Left forelimb (tissue), 1 donor: ENCODE results near the gene BPTF.
"Not testable (repeated sequence)": the region's sequence is repeated elsewhere in the genome, so short reads cannot be mapped to it uniquely, and the experiment has no call there.

Experiments
- DNase-seq: peaks from one replicate; pipeline ENCODE4 v3.0.0-alpha.2; 2018; ENCODE audit warnings: low spot score

The BPTF gene

DNA sequence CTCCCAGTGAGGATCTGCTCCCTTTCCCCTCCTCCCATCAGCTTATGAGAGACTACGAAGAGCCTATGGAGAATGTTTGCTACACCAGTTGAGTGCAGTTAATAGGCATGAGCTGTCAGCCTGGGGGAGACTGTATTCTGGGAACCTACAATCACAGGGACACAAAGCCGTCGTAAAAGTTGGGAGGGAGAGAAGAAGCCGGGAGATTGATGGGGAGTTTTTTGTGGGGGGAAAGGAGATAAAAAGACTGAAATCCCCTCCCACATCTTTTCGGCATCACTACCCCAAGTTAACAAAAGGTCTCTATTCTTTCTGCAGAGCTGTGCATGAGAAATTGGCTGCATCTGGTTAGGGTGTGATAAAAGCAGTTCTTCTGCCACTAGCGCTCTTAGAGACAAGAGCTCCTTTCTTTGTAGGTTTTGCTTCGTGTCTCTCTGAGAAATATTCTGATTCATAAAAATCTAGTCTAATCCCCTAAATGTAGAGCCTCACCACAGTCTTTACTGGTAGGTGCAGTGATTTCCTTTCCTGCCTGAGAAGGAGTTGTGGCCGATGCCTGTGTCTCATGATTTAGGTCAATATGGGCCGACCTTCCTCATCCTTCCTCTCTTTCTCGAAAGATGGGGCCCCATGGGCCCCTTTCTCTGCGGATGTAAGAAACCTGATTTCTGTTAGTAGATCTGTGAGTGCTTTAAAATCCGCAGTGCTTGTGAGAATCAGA lies 77.4 kb downstream of the BPTF start:
- DNase-seq, result no peak

DNA sequence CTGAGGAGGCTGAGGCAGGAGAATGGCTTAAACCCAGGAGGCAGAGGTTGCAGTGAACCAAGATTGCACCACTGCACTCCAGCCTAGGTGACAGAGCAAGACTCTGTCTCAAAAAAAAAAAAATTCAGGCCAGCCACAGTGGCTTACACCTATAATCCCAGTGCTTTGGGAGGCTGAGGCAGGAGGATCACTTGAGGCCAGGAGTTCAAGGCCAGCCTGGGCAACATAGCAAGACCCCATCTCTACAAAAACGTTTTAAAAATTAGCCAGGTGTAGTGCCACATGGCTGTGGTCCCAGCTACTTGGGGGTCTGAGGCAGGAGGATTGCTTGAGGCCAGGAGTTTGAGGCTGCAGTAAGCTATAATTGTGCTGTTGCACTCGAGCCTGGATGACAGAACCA lies 80.0 kb downstream of the BPTF start:
- DNase-seq, result not testable (repeated sequence)

DNA sequence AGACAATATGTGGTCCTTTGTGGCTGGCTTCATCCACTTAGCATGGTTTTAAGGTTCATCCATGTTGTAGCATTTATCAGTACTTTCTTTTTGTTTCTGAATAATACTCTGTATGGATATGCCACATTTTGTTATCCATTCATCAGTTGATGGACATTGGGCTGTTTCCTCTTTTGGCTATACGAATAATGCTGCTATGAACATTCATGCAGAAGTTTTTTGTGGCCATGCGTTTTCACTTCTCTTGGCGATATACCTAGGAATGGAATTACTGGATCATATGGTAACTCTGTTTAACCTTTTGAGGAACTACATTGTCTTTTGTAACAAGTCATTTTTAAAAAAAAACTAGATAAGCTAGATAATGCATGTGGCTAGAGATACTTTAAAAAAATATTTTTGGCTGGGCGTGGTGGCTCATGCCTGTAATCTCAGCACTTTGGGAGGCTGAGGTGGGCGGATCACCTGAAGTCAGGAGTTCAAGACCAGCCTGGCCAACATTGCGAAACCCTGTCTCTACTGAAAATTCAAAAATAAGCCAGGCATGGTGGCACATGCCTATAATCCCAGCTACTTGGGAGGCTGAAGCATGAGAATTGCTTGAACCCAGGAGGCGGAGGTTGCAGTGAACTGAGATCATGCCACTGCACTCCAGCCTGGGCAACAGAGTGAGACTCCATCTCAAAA lies 85.0 kb downstream of the BPTF start:
- not testable (repeated sequence) for DNase-seq

DNA sequence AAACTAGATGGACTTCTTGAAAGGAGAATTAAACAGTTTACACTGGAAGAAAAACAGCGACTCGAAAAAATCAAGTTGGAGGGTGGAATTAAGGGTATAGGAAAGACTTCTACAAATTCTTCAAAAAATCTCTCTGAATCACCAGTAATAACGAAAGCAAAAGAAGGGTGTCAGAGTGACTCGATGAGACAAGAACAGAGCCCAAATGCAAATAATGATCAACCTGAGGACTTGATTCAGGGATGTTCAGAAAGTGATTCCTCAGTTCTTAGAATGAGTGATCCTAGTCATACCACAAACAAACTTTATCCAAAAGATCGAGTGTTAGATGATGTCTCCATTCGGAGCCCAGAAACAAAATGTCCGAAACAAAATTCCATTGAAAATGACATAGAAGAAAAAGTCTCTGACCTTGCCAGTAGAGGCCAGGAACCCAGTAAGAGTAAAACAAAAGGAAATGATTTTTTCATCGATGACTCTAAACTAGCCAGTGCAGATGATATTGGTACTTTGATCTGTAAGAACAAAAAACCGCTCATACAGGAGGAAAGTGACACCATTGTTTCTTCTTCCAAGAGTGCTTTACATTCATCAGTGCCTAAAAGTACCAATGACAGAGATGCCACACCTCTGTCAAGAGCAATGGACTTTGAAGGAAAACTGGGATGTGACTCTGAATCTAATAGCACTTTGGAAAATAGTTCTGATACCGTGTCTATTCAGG lies 85.9 kb downstream of the BPTF start:
- no peak for DNase-seq

DNA sequence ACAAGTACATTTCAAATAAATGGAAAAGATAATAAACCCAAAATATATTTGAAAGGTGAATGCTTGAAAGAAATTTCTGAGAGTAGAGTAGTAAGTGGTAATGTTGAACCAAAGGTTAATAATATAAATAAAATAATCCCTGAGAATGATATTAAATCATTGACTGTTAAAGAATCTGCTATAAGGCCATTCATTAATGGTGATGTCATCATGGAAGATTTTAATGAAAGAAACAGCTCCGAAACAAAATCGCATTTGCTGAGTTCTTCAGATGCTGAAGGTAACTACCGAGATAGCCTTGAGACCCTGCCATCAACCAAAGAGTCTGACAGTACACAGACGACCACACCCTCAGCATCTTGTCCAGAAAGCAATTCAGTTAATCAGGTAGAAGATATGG lies 86.8 kb downstream of the BPTF start:
- no peak for DNase-seq

DNA sequence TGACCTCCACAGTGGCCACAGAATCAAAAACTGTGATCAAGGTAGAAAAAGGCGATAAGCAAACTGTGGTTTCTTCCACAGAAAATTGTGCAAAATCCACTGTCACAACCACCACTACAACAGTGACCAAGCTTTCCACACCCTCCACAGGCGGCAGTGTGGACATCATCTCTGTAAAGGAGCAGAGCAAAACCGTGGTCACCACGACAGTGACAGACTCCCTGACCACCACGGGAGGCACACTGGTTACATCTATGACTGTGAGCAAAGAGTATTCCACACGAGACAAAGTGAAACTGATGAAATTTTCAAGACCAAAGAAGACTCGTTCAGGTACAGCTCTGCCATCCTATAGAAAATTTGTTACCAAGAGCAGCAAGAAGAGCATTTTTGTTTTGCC lies 87.4 kb downstream of the BPTF start:
- no peak for DNase-seq

DNA sequence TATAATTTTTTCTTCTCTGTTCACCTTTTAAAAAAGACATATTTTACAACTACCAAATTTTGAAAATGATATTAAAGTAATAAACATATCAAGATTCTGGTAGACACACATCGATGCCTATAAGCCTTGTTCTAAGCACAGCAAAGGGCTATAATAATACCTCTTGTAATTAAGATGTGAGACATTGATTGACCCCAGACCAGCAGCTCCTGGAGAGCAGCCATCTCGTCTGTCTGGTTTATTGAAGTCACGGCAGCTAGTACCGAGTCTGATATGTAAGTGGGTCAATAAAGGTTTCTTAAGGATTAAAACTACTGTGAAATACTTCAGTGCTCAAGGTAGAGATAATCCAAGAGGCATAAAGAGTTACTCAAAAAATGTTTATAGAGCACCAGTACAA lies 94.9 kb downstream of the BPTF start:
- no peak for DNase-seq

DNA sequence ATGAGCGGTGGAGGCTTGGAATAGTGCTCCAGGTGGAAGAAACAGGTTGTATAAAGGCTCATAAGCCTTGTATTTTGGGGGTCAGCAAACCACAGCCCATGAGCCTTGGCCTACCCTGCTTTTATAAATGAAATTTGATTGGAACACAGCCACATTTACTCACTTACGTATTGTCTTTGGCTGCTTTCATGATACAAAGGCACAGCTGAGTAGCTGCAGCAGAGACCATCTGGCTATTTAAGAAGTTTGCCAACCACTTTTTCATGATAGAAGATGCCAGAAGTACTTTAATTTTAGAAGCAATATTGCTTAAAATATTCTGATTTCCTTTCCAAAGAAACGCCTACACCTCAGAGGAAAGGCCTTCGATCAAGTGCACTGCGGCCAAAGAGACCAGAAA lies 97.2 kb downstream of the BPTF start:
- no peak for DNase-seq

DNA sequence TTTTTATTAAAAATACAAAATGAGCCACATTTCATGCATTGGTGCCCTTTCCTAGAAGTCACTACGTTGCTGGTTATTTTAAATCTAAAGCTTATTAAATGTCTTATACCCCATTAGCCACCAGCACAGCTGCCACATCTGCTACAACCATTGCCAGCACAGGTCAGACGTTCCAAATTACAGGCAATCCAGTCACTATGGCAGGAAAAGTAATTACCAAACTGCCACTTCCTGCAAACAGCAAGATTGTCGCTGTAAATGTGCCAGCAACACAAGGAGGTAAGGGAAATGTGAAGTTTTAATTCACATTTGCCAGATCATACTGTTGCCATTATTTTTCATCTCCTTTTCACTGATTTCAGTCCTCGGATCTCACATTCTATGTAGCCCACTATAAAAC lies 103.5 kb downstream of the BPTF start:
- DNase-seq, result not testable (repeated sequence)

DNA sequence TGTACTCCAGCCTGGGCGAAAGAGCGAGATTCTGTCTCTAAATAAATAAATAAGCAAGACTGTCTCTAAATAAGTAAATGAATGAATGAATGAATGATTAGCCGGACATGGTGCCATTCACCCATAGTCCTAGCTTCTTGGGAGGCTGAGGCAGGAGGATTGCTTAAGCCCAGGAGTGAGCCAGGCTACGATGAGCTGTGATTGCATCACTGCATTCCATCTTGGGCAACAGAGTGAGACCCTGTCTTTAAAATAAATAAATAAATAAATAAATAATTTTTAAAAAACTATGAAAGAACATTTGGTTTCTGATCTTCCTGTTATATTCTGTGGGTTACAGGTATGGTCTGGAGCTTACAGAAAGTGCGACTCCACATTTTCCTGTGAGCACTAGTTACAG lies 105.9 kb downstream of the BPTF start:
- DNase-seq, result no peak

DNA sequence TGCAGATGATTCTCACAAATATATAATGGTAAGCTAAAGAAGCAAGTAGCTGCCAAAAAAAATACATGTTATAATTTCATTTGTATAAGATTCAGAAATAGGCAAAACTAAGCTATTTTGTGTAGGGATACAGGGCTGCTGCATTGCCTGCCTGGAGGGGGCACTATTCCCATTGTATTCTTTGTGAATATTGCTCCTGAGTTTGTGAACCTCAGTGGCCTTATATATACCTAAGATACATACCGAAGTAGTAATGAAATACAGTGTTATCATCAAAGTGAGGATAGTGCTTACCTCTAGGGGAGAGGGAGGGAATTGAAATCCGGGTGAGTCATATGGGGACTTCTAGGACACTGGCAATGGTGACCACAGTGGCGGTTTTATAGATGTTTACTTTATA lies 117.5 kb downstream of the BPTF start:
- no peak for DNase-seq

DNA sequence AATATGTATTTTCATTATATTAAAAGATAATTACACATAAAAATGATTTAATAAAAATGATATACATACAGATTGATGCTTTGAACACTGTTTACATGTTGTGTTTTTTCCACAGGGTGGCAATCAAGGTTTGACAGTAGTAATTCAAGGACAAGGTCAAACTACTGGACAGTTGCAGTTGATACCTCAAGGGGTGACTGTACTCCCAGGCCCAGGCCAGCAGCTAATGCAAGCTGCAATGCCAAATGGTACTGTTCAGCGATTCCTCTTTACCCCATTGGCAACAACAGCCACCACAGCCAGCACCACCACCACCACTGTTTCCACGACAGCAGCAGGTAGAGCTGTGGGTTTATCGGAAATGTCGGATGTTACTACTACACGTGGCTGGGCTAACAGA lies 118.7 kb downstream of the BPTF start:
- no peak for DNase-seq

DNA sequence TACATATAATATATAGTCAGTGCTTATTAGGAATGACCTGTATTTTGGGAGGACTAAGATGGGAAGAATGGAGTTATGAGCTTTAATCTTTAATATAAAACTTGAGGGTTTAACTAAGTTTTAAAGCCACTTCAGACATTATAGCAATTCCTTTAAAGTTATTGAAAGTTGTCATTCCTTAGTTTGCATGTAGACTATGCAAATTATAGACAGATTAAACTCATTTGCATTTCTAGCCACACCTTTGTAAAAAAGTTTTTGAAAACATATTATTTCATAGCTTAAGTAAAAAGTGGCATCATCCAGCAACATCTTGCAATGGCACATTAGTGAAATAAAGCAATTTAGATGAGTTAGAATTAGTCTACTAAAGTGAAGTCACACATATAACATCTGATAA lies 121.2 kb downstream of the BPTF start:
- DNase-seq, result no peak

DNA sequence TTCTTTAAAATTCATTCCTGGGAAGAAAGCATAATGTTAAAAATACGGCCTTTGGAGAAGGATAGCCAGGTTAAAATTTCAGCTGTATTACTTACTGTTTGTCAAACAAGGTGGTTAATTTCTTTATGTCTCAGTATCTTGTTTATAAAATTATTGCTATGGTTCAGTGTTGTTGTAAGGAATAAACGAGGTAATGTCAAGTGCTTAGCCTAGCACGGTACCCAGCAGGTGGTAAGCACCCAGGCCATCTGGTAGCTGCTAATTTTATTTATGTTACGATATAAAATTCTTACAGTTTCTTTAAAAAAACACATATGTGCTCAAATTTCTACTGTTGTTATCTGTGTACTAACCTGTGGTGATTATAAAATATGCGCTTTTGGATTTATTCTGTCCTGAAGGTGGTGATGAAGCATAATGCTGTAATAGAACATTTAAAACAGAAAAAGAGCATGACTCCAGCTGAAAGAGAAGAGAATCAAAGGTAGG lies 122.1 kb downstream of the BPTF start:
- no peak for DNase-seq

DNA sequence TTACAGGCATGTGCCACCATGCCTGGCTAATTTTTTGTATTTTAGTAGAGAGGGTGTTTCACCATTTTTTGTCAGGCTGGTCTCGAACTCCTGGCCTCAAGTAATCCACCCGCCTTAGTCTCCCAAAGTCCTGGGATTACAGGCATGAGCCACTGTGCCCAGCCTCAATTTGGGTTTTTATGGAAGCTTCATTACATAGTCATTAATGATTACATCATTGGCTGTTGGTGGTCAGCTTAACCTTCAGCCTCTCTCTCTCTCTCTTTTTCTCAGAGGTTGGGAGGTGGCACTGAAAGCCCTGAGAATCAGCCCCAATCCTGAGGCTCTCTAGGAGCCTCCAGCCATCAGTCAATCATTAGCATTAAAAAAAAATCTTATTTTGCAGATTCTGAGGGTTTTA lies 125.6 kb downstream of the BPTF start:
- DNase-seq, result no peak

DNA sequence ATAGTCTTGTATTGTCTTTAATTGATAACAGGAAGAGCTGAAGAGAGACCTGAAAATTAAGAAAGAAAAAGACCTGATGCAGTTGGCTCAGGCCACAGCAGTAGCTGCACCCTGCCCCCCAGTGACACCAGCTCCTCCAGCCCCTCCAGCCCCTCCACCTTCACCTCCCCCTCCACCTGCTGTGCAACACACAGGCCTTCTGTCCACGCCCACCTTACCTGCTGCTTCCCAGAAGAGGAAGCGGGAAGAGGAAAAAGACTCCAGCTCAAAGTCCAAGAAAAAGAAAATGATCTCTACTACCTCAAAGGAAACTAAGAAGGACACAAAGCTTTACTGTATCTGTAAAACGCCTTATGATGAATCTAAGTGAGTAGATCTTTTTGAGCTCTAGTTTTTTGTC lies 134.2 kb downstream of the BPTF start:
- DNase-seq, result no peak

DNA sequence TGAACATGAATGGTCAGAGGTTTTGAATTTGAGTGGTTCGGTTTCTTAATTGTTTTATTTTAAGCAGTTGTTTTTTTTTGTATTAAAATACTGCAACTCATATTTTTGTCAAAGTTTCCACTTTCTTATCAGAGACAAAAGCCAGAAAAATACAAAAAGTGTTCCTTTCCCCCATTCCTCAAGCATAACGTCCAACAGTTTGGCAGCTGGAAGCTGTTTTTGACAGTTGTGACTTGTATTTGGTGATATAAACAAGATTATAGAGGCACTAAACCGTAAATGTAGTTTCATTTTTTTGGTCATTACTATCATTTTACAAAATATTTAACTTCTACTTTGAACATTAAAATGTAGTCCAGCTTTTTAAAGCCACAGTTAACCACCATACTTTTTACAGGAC lies 135.0 kb downstream of the BPTF start:
- DNase-seq, result not testable (repeated sequence)

DNA sequence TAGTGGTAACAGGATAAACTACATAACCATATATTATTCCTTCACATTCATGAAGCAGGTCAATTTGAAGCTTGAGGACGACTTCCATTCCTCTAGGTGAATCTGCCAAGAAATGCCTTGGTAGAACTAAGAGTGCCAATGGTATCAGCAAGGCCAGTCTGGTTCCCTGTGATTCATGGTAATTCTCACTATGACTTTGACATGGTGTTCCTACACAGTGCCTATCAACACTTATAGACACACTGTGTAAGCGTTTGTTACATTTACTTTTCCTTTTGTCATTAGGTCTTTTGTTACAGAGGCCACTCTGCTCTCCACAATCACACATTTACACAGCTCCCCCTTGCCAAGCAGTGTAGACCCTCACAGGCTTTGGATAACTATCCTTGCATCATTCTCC lies 136.9 kb downstream of the BPTF start:
- not testable (repeated sequence) for DNase-seq

DNA sequence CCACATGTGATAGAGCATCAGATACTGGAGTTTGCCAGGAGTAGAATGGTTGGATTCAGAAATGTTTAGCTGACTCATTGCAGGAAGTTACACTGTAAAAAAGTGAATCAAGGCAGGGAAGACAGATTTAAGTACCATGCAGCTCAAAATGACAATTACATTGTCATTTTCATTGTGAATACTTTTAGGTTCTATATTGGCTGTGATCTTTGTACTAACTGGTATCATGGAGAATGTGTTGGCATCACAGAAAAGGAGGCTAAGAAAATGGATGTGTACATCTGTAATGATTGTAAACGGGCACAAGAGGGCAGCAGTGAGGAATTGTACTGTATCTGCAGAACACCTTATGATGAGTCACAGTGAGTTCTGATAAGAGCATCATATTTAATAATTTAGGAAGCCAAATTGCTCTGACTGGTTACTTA lies 137.9 kb downstream of the BPTF start:
- DNase-seq, result not testable (repeated sequence)

DNA sequence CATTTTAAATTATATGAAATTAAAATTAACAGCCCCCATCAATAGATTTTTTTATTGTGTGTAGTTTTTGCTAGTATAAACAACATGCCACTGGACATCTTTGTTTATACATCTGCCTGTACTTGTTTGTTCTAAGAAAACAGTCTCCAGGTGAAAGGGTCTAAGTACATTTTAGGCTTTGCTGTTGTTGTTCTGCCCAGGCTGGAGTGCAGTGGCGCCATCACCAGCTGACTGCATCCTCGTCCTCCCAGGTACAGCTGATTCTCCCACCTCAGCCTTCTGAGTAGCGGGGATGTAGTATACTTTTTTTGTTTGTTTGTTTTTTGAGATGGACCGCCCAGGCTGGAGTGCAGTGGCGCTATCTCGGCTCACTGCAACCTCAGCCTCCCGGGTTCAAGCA lies 145.5 kb downstream of the BPTF start:
- no peak for DNase-seq

DNA sequence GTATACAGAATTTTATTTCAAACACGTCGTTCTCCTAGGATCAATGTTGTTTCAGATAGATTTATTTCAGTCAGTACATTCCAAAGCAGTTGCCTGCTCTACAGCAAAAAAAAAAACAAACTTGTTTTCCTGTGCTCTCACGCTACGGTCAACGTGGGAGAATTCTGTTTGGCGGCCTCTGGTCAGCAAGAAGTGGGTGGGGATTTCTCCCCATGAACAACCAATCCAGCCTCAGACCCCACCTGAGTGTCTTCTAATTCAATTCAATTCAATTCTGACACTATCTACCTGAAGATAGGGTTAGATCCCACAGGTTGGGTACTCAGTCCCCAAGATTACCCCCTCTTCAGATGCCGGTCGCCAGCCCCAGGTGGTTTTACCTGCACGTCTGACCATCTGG lies 148.9 kb downstream of the BPTF start:
- no peak for DNase-seq

DNA sequence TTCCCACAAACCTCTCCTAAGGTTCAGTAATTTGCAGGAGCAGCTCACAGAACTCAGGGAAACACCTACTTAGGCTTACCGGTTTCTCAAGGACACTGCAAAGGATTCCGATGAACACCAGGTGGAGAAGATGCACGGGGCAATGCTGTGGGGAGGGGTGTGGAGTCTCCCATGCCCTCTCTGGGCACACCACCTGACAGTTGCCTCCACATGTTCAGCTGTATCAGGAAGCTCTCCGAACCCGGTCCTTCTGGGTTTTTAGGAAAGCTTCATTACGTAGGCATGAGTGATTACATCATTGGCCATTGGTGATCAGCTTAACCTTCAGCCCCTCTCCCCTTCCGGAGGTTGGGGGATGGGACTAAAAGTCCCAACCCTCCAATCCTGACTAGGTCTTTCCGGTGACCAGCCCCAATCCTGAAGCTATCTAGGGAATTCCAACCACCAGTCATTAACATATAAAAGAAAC lies 149.3 kb downstream of the BPTF start:
- no peak for DNase-seq

DNA sequence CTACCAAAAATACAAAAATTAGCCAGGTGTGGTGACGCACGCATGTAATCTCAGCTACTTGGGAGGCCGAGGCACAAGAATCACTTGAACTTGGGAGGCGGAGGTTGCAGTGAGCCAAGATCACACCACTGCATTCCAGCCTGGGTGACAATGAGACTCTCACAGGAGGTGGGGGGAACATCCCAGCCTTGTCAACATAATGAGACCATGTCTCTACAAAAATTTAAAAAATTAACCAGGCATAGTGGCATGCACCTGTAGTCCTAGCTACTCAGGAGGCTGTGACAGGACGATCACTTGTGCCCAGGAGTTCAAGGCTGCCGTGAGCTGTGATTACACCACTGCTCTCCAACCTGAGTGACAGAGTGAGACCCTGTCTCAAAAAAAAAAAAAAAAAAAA lies 151.0 kb downstream of the BPTF start:
- DNase-seq, result not testable (repeated sequence)
